SK-N-SH (cell line): ENCODE data around the gene ATP11A.

ENCODE experiments used
- CTCF ChIP-seq: fragments of 200-600 bp; sonication (generic); IDR thresholded peaks from 2 replicates; pipeline ENCODE4 v1.6.1; 2017; ENCODE audit warnings: antibody characterized with exemption, mild to moderate bottlenecking, moderate library complexity
- FOXJ3 ChIP-seq: sonication (generic); formaldehyde crosslinking; IDR thresholded peaks from 2 replicates; pipeline ENCODE4 v1.5.1; 2020; ENCODE audit warnings: mild to moderate bottlenecking, missing genetic modification reagents
- MAX ChIP-seq: IDR thresholded peaks from 2 replicates; pipeline ENCODE4 v1.4.0; 2012; ENCODE audit warnings: low read depth
- REST ChIP-seq: IDR thresholded peaks from 2 replicates; pipeline ENCODE4 v1.6.1; 2012; ENCODE audit warnings: mild to moderate bottlenecking, low read depth, low read length, moderate library complexity
- SIN3A ChIP-seq: IDR thresholded peaks from 2 replicates; pipeline ENCODE4 v1.6.1; 2012; ENCODE audit warnings: low read depth, mild to moderate bottlenecking, low read length, moderate library complexity, borderline replicate concordance
- ZBTB33 ChIP-seq: IDR thresholded peaks from 2 replicates; pipeline ENCODE4 v1.4.0; 2012; ENCODE audit warnings: low read depth, borderline replicate concordance

- no peak for TF ChIP-seq SIN3A
- no peak for TF ChIP-seq CTCF
- no peak for TF ChIP-seq FOXJ3
- no peak for TF ChIP-seq ZBTB33
- no peak for TF ChIP-seq REST
- no peak for TF ChIP-seq MAX
Observed at GRCh38 chr13:112641456-112642089, 48.3 kb upstream of the ATP11A start.
